ENCODE results near the gene TADA2A.

DNA sequence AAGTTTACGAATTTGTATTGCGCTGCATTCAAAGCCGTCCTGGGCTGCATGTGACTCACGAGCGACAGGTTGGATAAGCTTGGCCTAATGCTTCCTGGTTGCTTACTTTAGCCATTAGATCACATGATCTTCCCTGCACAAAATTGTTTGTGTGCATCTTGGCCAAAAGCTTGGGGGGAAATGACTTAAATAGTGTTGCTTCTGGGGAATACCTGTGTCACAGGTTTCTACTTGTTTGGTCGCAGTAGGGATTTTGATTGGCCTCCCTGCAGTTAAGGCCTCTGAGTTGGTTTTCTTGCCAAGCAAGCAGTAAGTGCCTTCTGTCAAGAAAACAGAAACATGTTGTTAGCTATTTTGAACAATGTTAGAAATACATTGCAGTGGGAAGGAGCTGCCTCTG is 43.4 kb downstream of the TADA2A start:
- TF ChIP-seq, protein P1, sequence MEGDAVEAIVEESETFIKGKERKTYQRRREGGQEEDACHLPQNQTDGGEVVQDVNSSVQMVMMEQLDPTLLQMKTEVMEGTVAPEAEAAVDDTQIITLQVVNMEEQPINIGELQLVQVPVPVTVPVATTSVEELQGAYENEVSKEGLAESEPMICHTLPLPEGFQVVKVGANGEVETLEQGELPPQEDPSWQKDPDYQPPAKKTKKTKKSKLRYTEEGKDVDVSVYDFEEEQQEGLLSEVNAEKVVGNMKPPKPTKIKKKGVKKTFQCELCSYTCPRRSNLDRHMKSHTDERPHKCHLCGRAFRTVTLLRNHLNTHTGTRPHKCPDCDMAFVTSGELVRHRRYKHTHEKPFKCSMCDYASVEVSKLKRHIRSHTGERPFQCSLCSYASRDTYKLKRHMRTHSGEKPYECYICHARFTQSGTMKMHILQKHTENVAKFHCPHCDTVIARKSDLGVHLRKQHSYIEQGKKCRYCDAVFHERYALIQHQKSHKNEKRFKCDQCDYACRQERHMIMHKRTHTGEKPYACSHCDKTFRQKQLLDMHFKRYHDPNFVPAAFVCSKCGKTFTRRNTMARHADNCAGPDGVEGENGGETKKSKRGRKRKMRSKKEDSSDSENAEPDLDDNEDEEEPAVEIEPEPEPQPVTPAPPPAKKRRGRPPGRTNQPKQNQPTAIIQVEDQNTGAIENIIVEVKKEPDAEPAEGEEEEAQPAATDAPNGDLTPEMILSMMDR (tag by site-specific recombination; IDR thresholded peaks at IDR 0.05): no peak
- TF ChIP-seq, protein P2, sequence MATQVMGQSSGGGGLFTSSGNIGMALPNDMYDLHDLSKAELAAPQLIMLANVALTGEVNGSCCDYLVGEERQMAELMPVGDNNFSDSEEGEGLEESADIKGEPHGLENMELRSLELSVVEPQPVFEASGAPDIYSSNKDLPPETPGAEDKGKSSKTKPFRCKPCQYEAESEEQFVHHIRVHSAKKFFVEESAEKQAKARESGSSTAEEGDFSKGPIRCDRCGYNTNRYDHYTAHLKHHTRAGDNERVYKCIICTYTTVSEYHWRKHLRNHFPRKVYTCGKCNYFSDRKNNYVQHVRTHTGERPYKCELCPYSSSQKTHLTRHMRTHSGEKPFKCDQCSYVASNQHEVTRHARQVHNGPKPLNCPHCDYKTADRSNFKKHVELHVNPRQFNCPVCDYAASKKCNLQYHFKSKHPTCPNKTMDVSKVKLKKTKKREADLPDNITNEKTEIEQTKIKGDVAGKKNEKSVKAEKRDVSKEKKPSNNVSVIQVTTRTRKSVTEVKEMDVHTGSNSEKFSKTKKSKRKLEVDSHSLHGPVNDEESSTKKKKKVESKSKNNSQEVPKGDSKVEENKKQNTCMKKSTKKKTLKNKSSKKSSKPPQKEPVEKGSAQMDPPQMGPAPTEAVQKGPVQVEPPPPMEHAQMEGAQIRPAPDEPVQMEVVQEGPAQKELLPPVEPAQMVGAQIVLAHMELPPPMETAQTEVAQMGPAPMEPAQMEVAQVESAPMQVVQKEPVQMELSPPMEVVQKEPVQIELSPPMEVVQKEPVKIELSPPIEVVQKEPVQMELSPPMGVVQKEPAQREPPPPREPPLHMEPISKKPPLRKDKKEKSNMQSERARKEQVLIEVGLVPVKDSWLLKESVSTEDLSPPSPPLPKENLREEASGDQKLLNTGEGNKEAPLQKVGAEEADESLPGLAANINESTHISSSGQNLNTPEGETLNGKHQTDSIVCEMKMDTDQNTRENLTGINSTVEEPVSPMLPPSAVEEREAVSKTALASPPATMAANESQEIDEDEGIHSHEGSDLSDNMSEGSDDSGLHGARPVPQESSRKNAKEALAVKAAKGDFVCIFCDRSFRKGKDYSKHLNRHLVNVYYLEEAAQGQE (tag by site-specific recombination; IDR thresholded peaks at IDR 0.05): no peak
- TF ChIP-seq ZBTB21 (tag by site-specific recombination; IDR thresholded peaks at IDR 0.05) (no peak), ZNF747 (tag by site-specific recombination; IDR thresholded peaks at IDR 0.05) (no peak), ZBTB1 (tag by site-specific recombination; IDR thresholded peaks at IDR 0.05) (no peak), ZNF184 (tag by site-specific recombination; IDR thresholded peaks at IDR 0.05) (no peak), ZNF514 (tag by site-specific recombination; IDR thresholded peaks at IDR 0.05) (no peak)
- TF ChIP-seq, protein P3, sequence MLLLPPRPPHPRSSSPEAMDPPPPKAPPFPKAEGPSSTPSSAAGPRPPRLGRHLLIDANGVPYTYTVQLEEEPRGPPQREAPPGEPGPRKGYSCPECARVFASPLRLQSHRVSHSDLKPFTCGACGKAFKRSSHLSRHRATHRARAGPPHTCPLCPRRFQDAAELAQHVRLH (tag by site-specific recombination; IDR thresholded peaks at IDR 0.05): no peak
- TF ChIP-seq, protein P4, sequence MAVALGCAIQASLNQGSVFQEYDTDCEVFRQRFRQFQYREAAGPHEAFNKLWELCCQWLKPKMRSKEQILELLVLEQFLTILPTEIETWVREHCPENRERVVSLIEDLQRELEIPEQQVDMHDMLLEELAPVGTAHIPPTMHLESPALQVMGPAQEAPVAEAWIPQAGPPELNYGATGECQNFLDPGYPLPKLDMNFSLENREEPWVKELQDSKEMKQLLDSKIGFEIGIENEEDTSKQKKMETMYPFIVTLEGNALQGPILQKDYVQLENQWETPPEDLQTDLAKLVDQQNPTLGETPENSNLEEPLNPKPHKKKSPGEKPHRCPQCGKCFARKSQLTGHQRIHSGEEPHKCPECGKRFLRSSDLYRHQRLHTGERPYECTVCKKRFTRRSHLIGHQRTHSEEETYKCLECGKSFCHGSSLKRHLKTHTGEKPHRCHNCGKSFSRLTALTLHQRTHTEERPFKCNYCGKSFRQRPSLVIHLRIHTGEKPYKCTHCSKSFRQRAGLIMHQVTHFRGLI (tag by site-specific recombination; IDR thresholded peaks at IDR 0.05): no peak
- TF ChIP-seq, protein P5, sequence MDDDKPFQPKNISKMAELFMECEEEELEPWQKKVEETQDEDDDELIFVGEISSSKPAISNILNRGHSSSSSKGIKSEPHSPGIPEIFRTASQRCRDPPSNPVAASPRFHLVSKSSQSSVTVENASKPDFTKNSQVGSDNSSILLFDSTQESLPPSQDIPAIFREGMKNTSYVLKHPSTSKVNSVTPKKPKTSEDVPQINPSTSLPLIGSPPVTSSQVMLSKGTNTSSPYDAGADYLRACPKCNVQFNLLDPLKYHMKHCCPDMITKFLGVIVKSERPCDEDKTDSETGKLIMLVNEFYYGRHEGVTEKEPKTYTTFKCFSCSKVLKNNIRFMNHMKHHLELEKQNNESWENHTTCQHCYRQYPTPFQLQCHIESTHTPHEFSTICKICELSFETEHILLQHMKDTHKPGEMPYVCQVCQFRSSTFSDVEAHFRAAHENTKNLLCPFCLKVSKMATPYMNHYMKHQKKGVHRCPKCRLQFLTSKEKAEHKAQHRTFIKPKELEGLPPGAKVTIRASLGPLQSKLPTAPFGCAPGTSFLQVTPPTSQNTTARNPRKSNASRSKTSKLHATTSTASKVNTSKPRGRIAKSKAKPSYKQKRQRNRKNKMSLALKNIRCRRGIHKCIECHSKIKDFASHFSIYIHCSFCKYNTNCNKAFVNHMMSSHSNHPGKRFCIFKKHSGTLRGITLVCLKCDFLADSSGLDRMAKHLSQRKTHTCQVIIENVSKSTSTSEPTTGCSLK (tag by site-specific recombination; IDR thresholded peaks at IDR 0.05): no peak
- TF ChIP-seq, protein P6, sequence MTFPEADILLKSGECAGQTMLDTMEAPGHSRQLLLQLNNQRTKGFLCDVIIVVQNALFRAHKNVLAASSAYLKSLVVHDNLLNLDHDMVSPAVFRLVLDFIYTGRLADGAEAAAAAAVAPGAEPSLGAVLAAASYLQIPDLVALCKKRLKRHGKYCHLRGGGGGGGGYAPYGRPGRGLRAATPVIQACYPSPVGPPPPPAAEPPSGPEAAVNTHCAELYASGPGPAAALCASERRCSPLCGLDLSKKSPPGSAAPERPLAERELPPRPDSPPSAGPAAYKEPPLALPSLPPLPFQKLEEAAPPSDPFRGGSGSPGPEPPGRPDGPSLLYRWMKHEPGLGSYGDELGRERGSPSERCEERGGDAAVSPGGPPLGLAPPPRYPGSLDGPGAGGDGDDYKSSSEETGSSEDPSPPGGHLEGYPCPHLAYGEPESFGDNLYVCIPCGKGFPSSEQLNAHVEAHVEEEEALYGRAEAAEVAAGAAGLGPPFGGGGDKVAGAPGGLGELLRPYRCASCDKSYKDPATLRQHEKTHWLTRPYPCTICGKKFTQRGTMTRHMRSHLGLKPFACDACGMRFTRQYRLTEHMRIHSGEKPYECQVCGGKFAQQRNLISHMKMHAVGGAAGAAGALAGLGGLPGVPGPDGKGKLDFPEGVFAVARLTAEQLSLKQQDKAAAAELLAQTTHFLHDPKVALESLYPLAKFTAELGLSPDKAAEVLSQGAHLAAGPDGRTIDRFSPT (tag by site-specific recombination; IDR thresholded peaks at IDR 0.05): no peak

All from HEK293 (cell line).